HG03457 (cell line): ENCODE results near the gene FAM222B.

ENCODE experiments used
- ATAC-seq: cut with Tn5 transposase; IDR thresholded peaks from one replicate; pipeline ENCODE4 v1.9.1; 2021; ENCODE audit warnings: moderate number of reproducible peaks; ENCODE audit not compliant: unreplicated experiment

Gene FAM222B

DNA sequence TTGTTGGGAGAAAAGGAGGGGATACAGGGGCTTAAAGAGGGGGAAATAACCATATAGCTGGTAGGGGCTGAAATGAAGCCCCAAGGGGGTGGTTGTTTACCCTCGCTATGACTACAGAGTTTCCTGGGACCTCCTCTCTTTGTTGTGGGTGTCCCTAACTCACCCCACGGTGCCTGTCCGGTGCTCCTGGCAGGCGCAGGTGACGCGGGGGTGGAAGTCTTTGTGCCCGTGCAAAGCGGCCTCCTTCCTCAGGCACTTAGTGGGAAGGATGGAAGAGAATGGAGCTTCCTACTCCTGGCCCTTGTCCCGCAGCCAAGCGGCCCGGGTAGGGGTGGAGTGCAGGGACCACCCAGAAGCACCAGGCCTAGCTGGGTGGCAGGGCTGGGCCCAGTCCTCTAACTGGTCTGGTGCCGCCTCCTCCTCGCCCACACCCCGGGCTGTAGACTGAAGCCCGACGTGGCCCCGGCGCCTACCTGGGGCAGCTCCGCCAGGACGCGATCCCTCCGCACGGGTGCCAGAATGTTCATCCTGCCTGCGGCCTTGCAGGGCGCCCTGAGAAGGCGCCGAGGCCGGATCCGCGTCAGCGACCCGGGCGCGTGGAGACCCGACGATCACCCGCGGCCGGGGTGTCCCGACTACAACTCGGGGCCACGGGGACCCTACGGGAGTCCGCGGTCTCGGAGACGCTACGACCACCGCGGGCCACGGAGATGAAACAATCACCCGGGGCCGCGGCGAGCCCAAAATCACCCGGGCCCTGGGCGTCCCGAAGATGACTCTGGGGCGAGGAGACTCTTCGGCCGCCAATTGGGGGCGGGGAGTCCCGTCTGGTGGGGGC lies 125.6 kb downstream of the FAM222B start:
- no peak for ATAC-seq

DNA sequence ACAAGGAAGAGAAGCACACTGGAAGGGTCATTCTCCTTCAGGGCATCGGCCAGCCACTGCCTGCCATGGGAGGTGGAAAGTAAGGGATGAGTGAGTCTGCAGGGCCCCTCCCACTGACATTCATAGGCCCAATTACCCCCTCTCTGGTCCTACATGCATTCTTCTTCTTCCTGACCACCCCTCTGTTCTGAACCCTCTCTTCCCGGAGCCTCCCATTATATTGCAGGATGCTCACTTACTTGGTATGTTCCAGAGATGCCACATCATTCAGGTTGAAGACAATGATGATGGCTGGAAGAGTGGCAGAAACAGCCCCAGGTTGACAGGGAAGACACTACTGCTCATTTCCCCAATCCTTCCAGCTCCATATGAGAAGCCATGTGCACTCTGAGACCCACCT lies 127.4 kb downstream of the FAM222B start:
- ATAC-seq = no peak

GRCh38 chr17:28714281-28714680 lies 128.3 kb downstream of the FAM222B start:
- ATAC-seq = no peak

DNA sequence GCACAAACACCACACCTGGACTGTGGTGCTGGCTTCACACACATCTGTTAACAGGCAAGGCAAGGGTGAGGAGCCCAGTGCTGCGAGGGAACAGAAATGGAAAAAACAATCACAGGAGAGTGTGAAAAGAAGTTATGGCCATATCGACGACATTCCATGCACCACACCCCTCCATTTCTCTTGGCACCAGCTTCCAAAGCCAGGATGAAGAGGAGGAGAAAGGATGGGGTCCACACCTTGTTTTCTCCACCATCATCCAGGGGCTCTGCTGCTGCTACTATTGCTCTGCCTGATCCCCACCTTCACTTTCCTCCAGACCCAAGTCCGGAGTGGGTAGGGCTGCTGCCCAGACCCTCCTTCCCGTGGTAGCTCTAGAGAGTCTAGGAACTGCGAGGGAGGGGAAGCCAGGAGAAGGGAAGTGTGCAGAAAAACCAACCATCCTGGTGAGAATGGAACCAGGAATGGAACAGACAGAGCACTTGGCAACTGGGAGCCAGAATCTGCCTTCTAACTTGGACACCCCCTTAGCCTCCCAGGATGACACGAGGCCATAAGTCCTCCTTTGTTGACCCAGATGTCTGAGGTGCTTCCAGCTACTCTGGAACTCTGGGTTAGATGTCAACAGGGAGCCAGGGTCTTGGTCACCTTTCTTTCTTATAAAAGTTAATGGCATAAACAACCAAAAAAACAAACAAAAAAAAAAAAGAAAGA lies 129.7 kb downstream of the FAM222B start:
- no peak for ATAC-seq

DNA sequence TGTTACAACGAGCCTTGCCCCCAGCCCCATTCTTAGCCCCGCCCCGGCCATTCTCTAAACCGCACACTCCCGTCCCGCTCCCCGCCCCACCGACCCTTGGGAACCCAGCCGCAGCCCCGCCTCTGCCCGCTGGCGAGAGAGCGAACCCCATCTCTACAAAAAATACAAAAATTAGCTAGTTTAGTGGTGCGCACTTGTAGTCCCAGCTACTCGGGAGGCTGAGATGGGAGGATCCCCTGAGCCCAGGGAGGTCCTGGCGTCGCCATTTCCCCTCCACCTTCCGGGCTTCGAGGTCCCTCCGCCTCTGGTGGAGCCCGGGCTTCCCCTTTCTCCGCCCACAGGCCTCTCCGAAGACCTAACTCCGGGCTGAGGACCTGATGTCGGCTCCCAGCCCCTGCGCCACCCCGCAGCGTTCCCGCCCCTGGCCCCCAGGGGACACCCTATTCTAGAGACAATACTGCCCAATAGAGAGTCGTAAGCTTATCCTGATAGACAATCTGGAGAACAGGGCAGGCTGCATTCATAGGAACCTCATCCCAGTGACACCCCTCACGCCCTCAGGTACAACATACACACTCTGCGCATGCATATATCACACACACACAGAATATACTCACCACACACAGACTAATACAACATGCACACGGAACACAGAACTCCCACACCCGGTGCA lies 130.4 kb downstream of the FAM222B start:
- ATAC-seq = no peak

GRCh38 chr17:28711723-28712031 lies 130.9 kb downstream of the FAM222B start, which contains the start of gene PROCA1:
Gene PROCA1, minus strand, starts transcription at chr17:28711888. Its CDS starts 228 bp downstream, at chr17:28711660.
- no peak for ATAC-seq

GRCh38 chr17:28710861-28711722 lies 131.5 kb downstream of the FAM222B start:
- no peak for ATAC-seq

- no peak for ATAC-seq
Measured at GRCh38 chr17:28707339-28707720, 135.3 kb downstream of the FAM222B start.

DNA sequence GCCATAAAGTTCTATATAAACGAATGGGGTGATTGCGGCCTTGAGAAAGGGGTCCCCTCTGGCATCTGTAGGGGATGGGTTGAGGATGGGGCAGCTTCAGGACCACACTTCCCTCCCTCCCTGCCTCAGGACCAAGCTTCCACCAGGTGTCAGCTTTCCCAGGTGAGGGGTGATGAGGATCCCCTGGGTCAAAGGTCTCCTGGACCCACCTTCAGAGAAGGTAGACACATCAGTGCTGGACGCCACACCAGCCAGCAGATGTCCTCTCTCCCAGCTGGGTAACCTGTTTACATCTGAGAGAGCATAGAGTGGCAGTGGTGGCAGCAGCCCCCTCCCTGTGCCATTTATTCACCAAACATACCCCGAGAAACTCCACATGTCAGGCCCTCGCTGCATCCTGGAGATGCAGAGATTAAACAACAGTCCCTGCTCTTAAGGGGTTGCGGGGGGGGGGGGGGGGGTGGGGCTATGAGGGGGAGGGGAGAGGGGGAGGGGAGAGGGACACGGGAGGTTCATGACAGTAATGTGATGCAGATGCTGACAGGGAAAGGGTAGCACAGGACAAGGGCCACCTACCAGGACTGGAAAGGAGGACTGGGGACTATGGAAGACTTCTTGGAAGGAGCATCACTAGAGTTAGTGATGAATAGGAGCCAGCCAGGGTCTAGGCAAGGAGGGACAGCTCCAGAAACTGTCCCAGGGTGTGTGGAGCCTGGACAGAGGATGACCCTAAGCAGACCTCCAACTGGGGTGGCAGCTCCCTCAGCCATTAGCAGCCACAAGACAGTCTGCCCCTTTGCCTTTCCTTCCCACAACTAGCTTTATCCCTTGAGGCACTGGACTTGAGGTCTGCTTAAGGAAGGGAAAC lies 135.9 kb downstream of the FAM222B start:
- no peak for ATAC-seq
